ENCODE measurements around the gene DOCK2. TPM values are rescaled to one million over a fixed set of nuclear protein-coding genes. Genes with fewer than 3 reads are reported as not detected.
A peak's percentile ranks its signal among the peaks of the same experiment; 100 is the strongest.

The DOCK2 gene
- total RNA-seq, 1 donor from 2014 or later = 1.1 TPM

DNA sequence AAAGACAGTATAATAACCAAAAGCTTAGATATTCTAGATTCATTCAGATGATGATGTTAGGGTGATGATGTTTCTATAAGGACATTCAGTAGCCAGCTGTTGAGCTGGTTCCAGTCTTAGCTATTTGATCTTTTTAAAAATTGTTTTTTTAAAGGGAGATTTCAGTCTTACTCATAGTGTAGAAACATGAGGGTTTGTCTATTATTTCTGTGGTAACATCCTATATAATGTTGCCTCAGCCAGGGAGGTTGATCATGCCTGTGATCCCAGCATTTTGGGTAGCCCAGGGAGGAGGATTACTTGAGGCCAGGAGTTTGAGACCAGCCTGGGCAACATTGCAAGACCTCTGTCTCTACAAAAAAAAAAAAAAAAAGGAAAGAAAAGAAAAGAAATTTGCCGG lies 167.8 kb downstream of the DOCK2 start:
- peak overlapping the region; percentile 34 for H3K27ac Mint-ChIP-seq
- Histone ChIP-seq H3K4me1 (peaks cover 22% of the 10 kb centered on the region), H4K20me1 (ENCODE audit: low read depth) (no peaks in the 10 kb centered on the region), H2AFZ (replicated peaks) (no peak overlapping the region), H3K36me3 (no peaks in the 10 kb centered on the region), H3K9me3 (ENCODE audit: low read depth) (no peaks in the 10 kb centered on the region), H3K27ac (no peak overlapping the region), H3K4me2 (no peak overlapping the region), H3K4me3 (no peak overlapping the region), H3K79me2 (ENCODE audit: low read depth) (no peaks in the 10 kb centered on the region), H3K9ac (no peak overlapping the region), H3F3A (ENCODE audit: low read depth) (peaks cover 18% of the 10 kb centered on the region), H3K27me3 (no peaks in the 10 kb centered on the region)
- no peaks in the 10 kb centered on the region for H3K36me3 Mint-ChIP-seq
- TF ChIP-seq EZH2 (IDR thresholded peaks at IDR 0.05) (no peak), EZH2phosphoT487 (IDR thresholded peaks at IDR 0.05) (no peak), CTCF (IDR thresholded peaks at IDR 0.05) (no peak)
- peaks cover 36% of the 10 kb centered on the region for H3K4me1 Mint-ChIP-seq
- H3K4me3 Mint-ChIP-seq = no peak overlapping the region
- DNase-seq (ENCODE audit: low spot score) = no peak
- peaks cover 14% of the 10 kb centered on the region for H3K27me3 Mint-ChIP-seq (ENCODE audit: insufficient read depth, low read depth)
- H3K9me3 Mint-ChIP-seq = no peaks in the 10 kb centered on the region

DNA sequence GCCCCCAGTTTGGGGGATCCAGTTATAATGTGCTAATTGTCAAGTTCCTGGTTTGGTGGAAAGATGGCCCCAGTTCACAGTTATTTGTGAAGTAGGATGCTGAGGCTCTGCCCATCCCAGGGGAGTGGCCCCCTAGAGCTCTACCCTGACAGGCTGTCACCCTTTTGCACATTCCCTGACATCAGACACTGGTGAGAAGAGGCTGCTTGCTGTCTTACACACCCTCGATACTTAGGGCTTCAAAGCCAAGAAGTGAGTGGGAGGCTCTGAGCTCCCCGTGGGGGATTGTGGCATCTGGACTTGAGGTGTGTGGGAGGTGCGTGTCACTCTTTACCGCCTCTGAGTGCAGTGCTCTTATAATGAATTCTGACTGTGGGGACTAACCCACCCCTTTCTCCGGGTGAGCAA lies 168.5 kb downstream of the DOCK2 start:
- no peaks in the 10 kb centered on the region for H4K20me1 ChIP-seq (ENCODE audit: low read depth)
- no peaks in the 10 kb centered on the region for H3K36me3 Mint-ChIP-seq
- H3K4me1 Mint-ChIP-seq = peaks cover 42% of the 10 kb centered on the region
- peaks cover 14% of the 10 kb centered on the region for H3K27me3 Mint-ChIP-seq (ENCODE audit: insufficient read depth, low read depth)
- no peak overlapping the region for H3K4me3 ChIP-seq
- no peaks in the 10 kb centered on the region for H3K9me3 ChIP-seq (ENCODE audit: low read depth)
- H3K36me3 ChIP-seq = no peaks in the 10 kb centered on the region
- H3K9me3 Mint-ChIP-seq = no peaks in the 10 kb centered on the region
- H3K79me2 ChIP-seq (ENCODE audit: low read depth) = no peaks in the 10 kb centered on the region
- no peak overlapping the region for H3K9ac ChIP-seq
- no peak overlapping the region for H3K27ac Mint-ChIP-seq
- no peak overlapping the region for H2AFZ ChIP-seq (replicated peaks)
- no peak overlapping the region for H3K27ac ChIP-seq
- peaks cover 25% of the 10 kb centered on the region for H3K4me1 ChIP-seq
- H3K27me3 ChIP-seq = no peaks in the 10 kb centered on the region
- DNase-seq (ENCODE audit: low spot score) = peak; percentile 30
- H3K4me3 Mint-ChIP-seq = no peak overlapping the region
- peaks cover 18% of the 10 kb centered on the region for H3F3A ChIP-seq (ENCODE audit: low read depth)
- no peak overlapping the region for H3K4me2 ChIP-seq
- peak; percentile 46 for TF ChIP-seq CTCF (IDR thresholded peaks at IDR 0.05)
- no peak for TF ChIP-seq EZH2 (IDR thresholded peaks at IDR 0.05)

GRCh38 chr5:169805937-169806700 lies 169.0 kb downstream of the DOCK2 start:
- Histone ChIP-seq H3K27ac (no peak overlapping the region), H3K4me2 (no peak overlapping the region), H3K27me3 (no peaks in the 10 kb centered on the region), H4K20me1 (ENCODE audit: low read depth) (no peaks in the 10 kb centered on the region), H3K79me2 (ENCODE audit: low read depth) (no peaks in the 10 kb centered on the region), H3K4me1 (peaks cover 25% of the 10 kb centered on the region), H3K9ac (no peak overlapping the region), H2AFZ (replicated peaks) (no peak overlapping the region), H3F3A (ENCODE audit: low read depth) (peaks cover 18% of the 10 kb centered on the region), H3K9me3 (ENCODE audit: low read depth) (no peaks in the 10 kb centered on the region), H3K36me3 (no peaks in the 10 kb centered on the region), H3K4me3 (no peak overlapping the region)
- no peak for DNase-seq (ENCODE audit: low spot score)
- H3K4me1 Mint-ChIP-seq = peaks cover 46% of the 10 kb centered on the region
- TF ChIP-seq EZH2 (IDR thresholded peaks at IDR 0.05) (no peak), CTCF (IDR thresholded peaks at IDR 0.05) (no peak), EZH2phosphoT487 (IDR thresholded peaks at IDR 0.05) (no peak)
- no peak overlapping the region for H3K4me3 Mint-ChIP-seq
- peaks cover 14% of the 10 kb centered on the region for H3K27me3 Mint-ChIP-seq (ENCODE audit: insufficient read depth, low read depth)
- no peaks in the 10 kb centered on the region for H3K9me3 Mint-ChIP-seq
- no peak overlapping the region for H3K27ac Mint-ChIP-seq
- no peaks in the 10 kb centered on the region for H3K36me3 Mint-ChIP-seq

Measured in neural progenitor cell (in vitro differentiated cells).